ENCODE measurements around the gene PYDC2. TPM values are rescaled to one million over a fixed set of nuclear protein-coding genes. Genes with fewer than 3 reads are reported as not detected.

PYDC2 gene
- total RNA-seq, 2 experiments from 2014 or later, result not detected

- no TSS peak for BruUV-seq (replicated peaks)
- H3K4me2 ChIP-seq (ENCODE audit: low read length), result no peak overlapping the region
- DNase-seq (ENCODE audit: low spot score), result no peak
- no peaks in the 10 kb centered on the region for H4K20me1 ChIP-seq (ENCODE audit: insufficient read depth, low read length)
- H3K9me3 ChIP-seq (ENCODE audit: low read length), result no peaks in the 10 kb centered on the region
- no peak overlapping the region for H2AFZ ChIP-seq (ENCODE audit: low read length)
- intact Hi-C loops (cut with micrococcal nuclease; ENCODE audit: unreplicated experiment), result no loop called here
- H3K36me3 ChIP-seq (ENCODE audit: insufficient read depth, low read length), result no peaks in the 10 kb centered on the region
- H3K9me2 ChIP-seq (ENCODE audit: insufficient read depth, low read length), result no peaks in the 10 kb centered on the region
- ChIA-PET POLR2A (no interaction called here), CTCF (ENCODE audit: unreplicated experiment) (no interaction called here)
- TF ChIP-seq EZH2phosphoT487 (IDR thresholded peaks at IDR 0.05; ENCODE audit: borderline replicate concordance, low read depth, low read length) (no peak), CTCF (conservative IDR thresholded peaks at IDR 0.05; ENCODE audit: low read length) (no peak)
- H3K27ac ChIP-seq (ENCODE audit: low read depth, low read length, poor library complexity, severe bottlenecking), result no peak overlapping the region
- no peak overlapping the region for H3K4me3 ChIP-seq (ENCODE audit: low read depth, low read length, poor library complexity, severe bottlenecking)
- no peaks in the 10 kb centered on the region for H3K4me1 ChIP-seq (ENCODE audit: insufficient read depth, low read length, poor library complexity, severe bottlenecking)
- no peaks in the 10 kb centered on the region for H3K79me2 ChIP-seq (ENCODE audit: insufficient read depth, low read depth, low read length)
These were observed 9.1 kb downstream of the PYDC2 start for GRCh38 chr3:191470080-191470479.

- ChIA-PET CTCF (ENCODE audit: unreplicated experiment) (no interaction called here), POLR2A (no interaction called here)
- no peak overlapping the region for H2AFZ ChIP-seq (ENCODE audit: low read length)
- no peak overlapping the region for H3K4me3 ChIP-seq (ENCODE audit: low read depth, low read length, poor library complexity, severe bottlenecking)
- no peaks in the 10 kb centered on the region for H3K4me1 ChIP-seq (ENCODE audit: insufficient read depth, low read length, poor library complexity, severe bottlenecking)
- intact Hi-C loops (cut with micrococcal nuclease; ENCODE audit: unreplicated experiment), result no loop called here
- TF ChIP-seq EZH2phosphoT487 (IDR thresholded peaks at IDR 0.05; ENCODE audit: borderline replicate concordance, low read depth, low read length) (no peak), CTCF (conservative IDR thresholded peaks at IDR 0.05; ENCODE audit: low read length) (no peak)
- H3K27ac ChIP-seq (ENCODE audit: low read depth, low read length, poor library complexity, severe bottlenecking), result no peak overlapping the region
- H3K9me2 ChIP-seq (ENCODE audit: insufficient read depth, low read length), result no peaks in the 10 kb centered on the region
- no peaks in the 10 kb centered on the region for H4K20me1 ChIP-seq (ENCODE audit: insufficient read depth, low read length)
- DNase-seq (ENCODE audit: low spot score), result no peak
- no TSS peak for BruUV-seq (replicated peaks)
- no peaks in the 10 kb centered on the region for H3K36me3 ChIP-seq (ENCODE audit: insufficient read depth, low read length)
- H3K9me3 ChIP-seq (ENCODE audit: low read length), result no peaks in the 10 kb centered on the region
- no peak overlapping the region for H3K4me2 ChIP-seq (ENCODE audit: low read length)
- no peaks in the 10 kb centered on the region for H3K79me2 ChIP-seq (ENCODE audit: insufficient read depth, low read depth, low read length)
These were observed 9.6 kb downstream of the PYDC2 start for GRCh38 chr3:191470545-191470944.

- no peaks in the 10 kb centered on the region for H3K9me3 ChIP-seq (ENCODE audit: low read length)
- ChIA-PET POLR2A (interaction anchor here (0.6 to 1.2 kb wide), 3 partner anchors 13 to 1114 kb away, joined by 3 read pairs; partner anchors contain the start of gene PYDC2), CTCF (ENCODE audit: unreplicated experiment) (no interaction called here)
- H3K4me1 ChIP-seq (ENCODE audit: insufficient read depth, low read length, poor library complexity, severe bottlenecking), result no peaks in the 10 kb centered on the region
- H3K79me2 ChIP-seq (ENCODE audit: insufficient read depth, low read depth, low read length), result no peaks in the 10 kb centered on the region
- DNase-seq (ENCODE audit: low spot score), result no peak
- H2AFZ ChIP-seq (ENCODE audit: low read length), result no peak overlapping the region
- H3K27ac ChIP-seq (ENCODE audit: low read depth, low read length, poor library complexity, severe bottlenecking), result no peak overlapping the region
- intact Hi-C loops (cut with micrococcal nuclease; ENCODE audit: unreplicated experiment), result no loop called here
- no peak overlapping the region for H3K4me3 ChIP-seq (ENCODE audit: low read depth, low read length, poor library complexity, severe bottlenecking)
- H3K36me3 ChIP-seq (ENCODE audit: insufficient read depth, low read length), result no peaks in the 10 kb centered on the region
- H4K20me1 ChIP-seq (ENCODE audit: insufficient read depth, low read length), result no peaks in the 10 kb centered on the region
- H3K9me2 ChIP-seq (ENCODE audit: insufficient read depth, low read length), result no peaks in the 10 kb centered on the region
- no peak overlapping the region for H3K4me2 ChIP-seq (ENCODE audit: low read length)
- TF ChIP-seq EZH2phosphoT487 (IDR thresholded peaks at IDR 0.05; ENCODE audit: borderline replicate concordance, low read depth, low read length) (no peak), CTCF (conservative IDR thresholded peaks at IDR 0.05; ENCODE audit: low read length) (no peak)
- BruUV-seq (replicated peaks), result no TSS peak
These were observed 12.8 kb downstream of the PYDC2 start for GRCh38 chr3:191473661-191474198.

Data from OCI-LY7 (cell line).